ENCODE measurements around the gene EHD3. TPM values are rescaled to one million over a fixed set of nuclear protein-coding genes. Genes with fewer than 3 reads are reported as not detected.
A peak's percentile ranks its signal among the peaks of the same experiment; 100 is the strongest.

Gene EHD3
- polyA plus RNA-seq, 1 experiment: 39.8 TPM

DNA sequence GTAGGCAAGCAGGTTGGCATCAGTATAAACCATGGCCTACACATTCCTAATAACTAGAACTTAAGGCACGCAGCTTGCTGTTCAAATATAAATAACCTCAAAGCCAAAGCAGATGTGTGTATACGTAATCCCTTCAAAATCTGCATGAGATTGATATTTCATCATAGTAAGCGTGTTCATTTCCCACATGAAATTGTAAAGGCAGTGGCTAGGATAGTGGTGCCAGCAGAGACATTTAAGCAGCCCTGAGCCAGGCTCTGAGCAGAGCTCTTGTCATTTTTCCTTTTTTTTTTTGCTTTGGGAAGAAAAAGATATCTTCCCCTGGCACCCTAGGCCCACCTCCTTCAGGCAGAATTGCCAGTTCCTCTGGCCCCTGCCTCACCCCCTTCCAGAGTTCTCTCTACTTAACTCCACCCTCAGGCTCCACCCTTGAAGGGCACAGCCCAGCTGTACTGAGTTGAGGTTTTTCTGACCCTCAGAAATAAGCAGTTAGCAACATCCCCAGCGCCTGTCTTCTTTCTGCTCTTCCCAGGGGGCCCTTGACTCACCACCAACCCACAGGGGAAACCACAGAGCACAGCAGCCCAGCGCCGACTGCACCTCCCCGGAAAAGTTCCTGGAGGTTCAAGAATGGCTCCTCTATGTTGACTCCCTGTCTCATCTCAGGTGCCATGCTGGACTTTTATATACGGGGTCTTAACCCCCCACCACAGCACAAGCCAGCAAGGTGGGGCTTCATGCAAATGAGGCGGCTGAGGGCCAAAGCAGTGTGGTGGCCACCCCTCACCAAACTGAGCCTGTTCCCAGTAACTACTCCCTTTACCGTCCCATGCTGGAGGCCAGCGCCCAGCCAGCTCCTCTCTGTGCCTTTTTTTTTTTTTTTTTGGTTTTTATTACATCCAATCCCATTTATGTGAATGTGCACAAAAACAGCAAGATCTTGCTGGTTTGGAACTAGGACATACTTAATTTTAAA, 84.7 kb downstream of the EHD3 start:
- DNase-seq (ENCODE audit: low read depth, low spot score): peak; percentile 60
- Histone ChIP-seq H3K9me3 (ENCODE audit: control insufficient read depth, insufficient read depth, low read length) (no peaks in the 10 kb centered on the region), H3K4me3 (ENCODE audit: low read depth, low read length) (peak overlapping the region; percentile 12; the same call in 1 of the 2 replicates), H3K27ac (ENCODE audit: low read depth, low read length) (peak overlapping the region; percentile 96), H3K27me3 (ENCODE audit: control insufficient read depth, insufficient read depth, low read length) (no peaks in the 10 kb centered on the region)
- TF ChIP-seq CTCF (IDR thresholded peaks at IDR 0.05; ENCODE audit: low read depth, low read length): no peak
- ChIA-PET POLR2A (interaction anchor here (0.6 to 2.9 kb wide), 13 partner anchors 16 to 1091 kb away, joined by 3 to 33 read pairs (median 4); partner anchors contain the start of genes EHD3 and LBH), CTCF (interaction anchor here (0.6 to 4.5 kb wide), 5 partner anchors 15 to 469 kb away, joined by 3 to 41 read pairs (median 6); partner anchors contain the start of gene EHD3)

Small RNA genes within 50 kb of the gene (small RNA-seq; reads per million reads assigned to genes)
- not detected for gene RNA5SP90 (ENCODE audit: insufficient read length, low read depth)

Other genes starting within 250 kb of the EHD3 start
- 0.07 TPM in 1 of 2 replicates, not detected in the other for gene GALNT14, start 95.7 kb upstream of the EHD3 start, polyA plus RNA-seq (2011; rRNA removed)
- gene CAPN14, start 16.6 kb upstream of the EHD3 start, polyA plus RNA-seq (2011; rRNA removed): 0.09 TPM in 2 replicates
- gene XDH, start 180.6 kb downstream of the EHD3 start, polyA plus RNA-seq (2011; rRNA removed): 0.27 and 0.35 TPM in 2 replicates